Osteocyte (in vitro differentiated cells): Measurements from ENCODE around the gene PIWIL1. TPM values are rescaled to one million over a fixed set of nuclear protein-coding genes. Genes with fewer than 3 reads are reported as not detected.

Experiments used
- DNase-seq: peaks from one replicate; pipeline ENCODE4 v3.0.0; 2021; ENCODE audit warnings: mixed read lengths; ENCODE audit not compliant: unreplicated experiment; ENCODE audit errors: extremely low spot score
- H3K27ac Mint-ChIP-seq: one replicate; pipeline ENCODE4 v1.8.0; 2021; ENCODE audit warnings: mild to moderate bottlenecking, mixed read lengths; ENCODE audit not compliant: unreplicated experiment
- H3K27me3 Mint-ChIP-seq: one replicate; pipeline ENCODE4 v1.8.0; 2021; ENCODE audit warnings: mixed read lengths; ENCODE audit not compliant: unreplicated experiment
- H3K36me3 Mint-ChIP-seq: one replicate; pipeline ENCODE4 v1.8.0; 2021; ENCODE audit warnings: mixed read lengths; ENCODE audit not compliant: unreplicated experiment
- H3K4me1 Mint-ChIP-seq: one replicate; pipeline ENCODE4 v1.8.0; 2021; ENCODE audit warnings: mixed read lengths; ENCODE audit not compliant: unreplicated experiment
- H3K4me3 Mint-ChIP-seq: one replicate; pipeline ENCODE4 v1.8.0; 2021; ENCODE audit warnings: mild to moderate bottlenecking, moderate library complexity, mixed read lengths; ENCODE audit not compliant: unreplicated experiment
- H3K9me3 Mint-ChIP-seq: one replicate; pipeline ENCODE4 v1.8.0; 2021; ENCODE audit warnings: mixed read lengths; ENCODE audit not compliant: unreplicated experiment
- total RNA-seq: library from RNA; stranded (reverse); gene quantifications from 2 replicates; pipeline ENCODE4 v1.2.1, GENCODE V29; 2021
- TF ChIP-seq, protein P1 (sequence below): fragments of 200-600 bp; sonication (generic); IDR thresholded peaks from 2 replicates; pipeline ENCODE4 v1.5.0; 2021; ENCODE audit warnings: antibody characterized with exemption, mild to moderate bottlenecking, moderate library complexity

PIWIL1 gene
- total RNA-seq, 1 donor from 2014 or later, result not detected

DNA sequence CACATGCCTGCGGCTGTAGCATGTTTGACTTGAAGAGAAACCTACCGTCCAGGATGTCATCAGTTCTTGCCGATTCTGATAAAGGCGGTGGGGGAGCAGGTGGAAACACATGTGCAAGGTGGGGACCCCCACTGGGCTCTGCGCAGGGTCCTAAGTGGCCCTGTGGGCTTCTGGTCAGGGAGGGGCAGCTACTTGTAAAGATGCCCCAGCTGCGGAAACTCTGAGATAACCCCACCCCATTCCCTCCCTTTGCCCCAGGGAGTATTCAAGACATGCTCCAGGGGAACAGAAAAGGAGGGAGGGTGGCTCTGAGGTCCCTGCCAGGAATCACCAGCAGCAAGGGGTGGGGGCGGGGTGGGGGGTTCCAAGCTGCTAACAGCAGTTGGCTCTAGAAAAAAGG, 67.6 kb downstream of the PIWIL1 start:
- DNase-seq, result no peak
- no peak overlapping the region for H3K27ac Mint-ChIP-seq
- H3K9me3 Mint-ChIP-seq, result no peaks in the 10 kb centered on the region
- no peaks in the 10 kb centered on the region for H3K4me1 Mint-ChIP-seq
- peaks cover 3% of the 10 kb centered on the region for H3K27me3 Mint-ChIP-seq
- no peaks in the 10 kb centered on the region for H3K36me3 Mint-ChIP-seq
- TF ChIP-seq, protein P1, sequence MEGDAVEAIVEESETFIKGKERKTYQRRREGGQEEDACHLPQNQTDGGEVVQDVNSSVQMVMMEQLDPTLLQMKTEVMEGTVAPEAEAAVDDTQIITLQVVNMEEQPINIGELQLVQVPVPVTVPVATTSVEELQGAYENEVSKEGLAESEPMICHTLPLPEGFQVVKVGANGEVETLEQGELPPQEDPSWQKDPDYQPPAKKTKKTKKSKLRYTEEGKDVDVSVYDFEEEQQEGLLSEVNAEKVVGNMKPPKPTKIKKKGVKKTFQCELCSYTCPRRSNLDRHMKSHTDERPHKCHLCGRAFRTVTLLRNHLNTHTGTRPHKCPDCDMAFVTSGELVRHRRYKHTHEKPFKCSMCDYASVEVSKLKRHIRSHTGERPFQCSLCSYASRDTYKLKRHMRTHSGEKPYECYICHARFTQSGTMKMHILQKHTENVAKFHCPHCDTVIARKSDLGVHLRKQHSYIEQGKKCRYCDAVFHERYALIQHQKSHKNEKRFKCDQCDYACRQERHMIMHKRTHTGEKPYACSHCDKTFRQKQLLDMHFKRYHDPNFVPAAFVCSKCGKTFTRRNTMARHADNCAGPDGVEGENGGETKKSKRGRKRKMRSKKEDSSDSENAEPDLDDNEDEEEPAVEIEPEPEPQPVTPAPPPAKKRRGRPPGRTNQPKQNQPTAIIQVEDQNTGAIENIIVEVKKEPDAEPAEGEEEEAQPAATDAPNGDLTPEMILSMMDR, result no peak
- H3K4me3 Mint-ChIP-seq, result no peak overlapping the region

DNA sequence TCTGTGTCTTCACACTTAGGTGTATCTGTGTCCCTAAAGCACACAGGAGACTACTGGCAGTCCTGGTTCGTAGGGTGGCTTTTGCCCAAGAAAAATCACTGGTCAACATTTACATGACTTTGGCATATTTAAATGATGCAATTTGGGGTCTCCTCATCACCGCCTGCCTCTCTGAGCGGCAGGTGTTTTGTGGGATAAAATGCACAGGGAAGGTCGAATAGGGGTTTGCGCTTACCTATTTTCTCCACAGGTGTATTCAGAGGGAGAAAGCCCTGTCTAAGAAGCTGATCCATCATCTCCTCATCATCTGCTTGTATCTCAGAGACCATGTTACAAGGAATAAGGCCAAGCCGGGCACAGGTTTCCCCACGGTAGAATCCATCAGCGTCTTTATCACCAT, 74.7 kb downstream of the PIWIL1 start:
- H3K36me3 Mint-ChIP-seq, result no peaks in the 10 kb centered on the region
- no peak for DNase-seq
- H3K4me1 Mint-ChIP-seq, result no peaks in the 10 kb centered on the region
- TF ChIP-seq, protein P1, result no peak
- no peaks in the 10 kb centered on the region for H3K9me3 Mint-ChIP-seq
- no peaks in the 10 kb centered on the region for H3K27me3 Mint-ChIP-seq
- H3K27ac Mint-ChIP-seq, result no peak overlapping the region
- H3K4me3 Mint-ChIP-seq, result no peak overlapping the region

DNA sequence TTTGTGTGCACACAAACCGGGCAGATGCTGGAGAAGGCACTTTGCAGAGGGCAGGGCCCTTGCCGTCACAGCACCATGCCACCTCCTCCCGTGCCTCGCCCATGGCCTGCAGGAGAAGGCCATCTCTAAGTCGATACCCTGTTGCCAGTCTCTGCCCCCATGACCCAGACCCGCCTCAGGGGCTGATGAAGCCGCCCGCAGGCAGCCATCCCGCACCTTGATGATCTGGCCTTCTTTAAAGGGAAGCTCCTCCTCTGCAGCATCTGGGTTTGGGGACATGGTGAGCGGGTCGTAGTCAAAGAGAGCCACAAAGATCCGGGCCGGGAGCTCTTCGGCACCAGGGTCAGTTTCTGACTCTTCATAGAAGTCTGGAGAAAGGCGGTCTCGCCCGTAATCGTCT, 76.2 kb downstream of the PIWIL1 start:
- Mint-ChIP-seq H3K27me3 (no peaks in the 10 kb centered on the region), H3K4me1 (no peaks in the 10 kb centered on the region), H3K27ac (no peak overlapping the region), H3K9me3 (peaks cover 4% of the 10 kb centered on the region), H3K4me3 (no peak overlapping the region), H3K36me3 (no peaks in the 10 kb centered on the region)
- TF ChIP-seq, protein P1, result no peak
- DNase-seq, result peak; percentile 70

DNA sequence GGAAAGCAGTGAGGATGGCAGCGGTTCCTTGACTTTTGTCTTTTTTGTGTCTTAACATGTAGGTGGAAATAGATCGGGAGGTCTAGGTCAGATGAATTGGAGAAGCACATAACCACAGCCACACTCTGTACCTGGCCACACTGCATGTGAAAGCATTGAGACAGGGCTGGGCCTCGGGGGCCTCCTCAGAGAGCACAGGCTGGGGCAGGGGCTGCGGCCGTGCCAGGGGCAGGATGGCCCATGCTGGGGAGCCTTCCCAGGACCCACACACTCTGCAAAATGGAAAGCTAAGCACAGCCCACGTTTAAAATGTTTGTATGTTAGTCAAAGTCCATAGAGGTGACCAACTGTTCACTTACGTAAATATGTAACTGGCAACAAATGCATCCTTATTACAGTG, 76.7 kb downstream of the PIWIL1 start:
- Mint-ChIP-seq H3K36me3 (no peaks in the 10 kb centered on the region), H3K27ac (no peak overlapping the region), H3K4me1 (no peaks in the 10 kb centered on the region), H3K27me3 (no peaks in the 10 kb centered on the region), H3K4me3 (no peak overlapping the region), H3K9me3 (peaks cover 4% of the 10 kb centered on the region)
- TF ChIP-seq, protein P1, result no peak
- DNase-seq, result peak; percentile 70

DNA sequence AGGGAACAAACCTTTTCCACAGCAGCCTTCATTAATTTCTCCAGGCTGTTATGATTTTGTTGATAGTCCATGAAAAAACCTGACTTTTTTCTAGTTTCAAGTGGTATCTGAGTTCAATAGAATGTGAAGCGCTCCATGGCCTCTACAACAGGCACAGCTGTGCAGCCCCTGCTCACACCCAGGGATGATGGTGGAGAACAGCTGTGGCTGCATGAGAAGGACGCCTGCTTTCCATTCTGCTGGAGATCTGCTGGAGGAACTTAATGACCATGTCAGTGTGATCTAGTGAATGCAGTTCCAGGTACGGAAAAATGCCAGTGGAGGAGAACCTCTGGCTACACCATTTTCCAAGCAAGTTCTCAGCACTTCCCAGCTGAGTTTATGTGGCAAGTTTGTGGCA, 80.6 kb downstream of the PIWIL1 start:
- TF ChIP-seq, protein P1, result no peak
- DNase-seq, result peak; percentile 38
- Mint-ChIP-seq H3K27me3 (no peaks in the 10 kb centered on the region), H3K4me1 (no peaks in the 10 kb centered on the region), H3K4me3 (no peak overlapping the region), H3K36me3 (no peaks in the 10 kb centered on the region), H3K9me3 (peaks cover 4% of the 10 kb centered on the region), H3K27ac (no peak overlapping the region)
